Activated naive CD4-positive, alpha-beta T cell treated with Interleukin-2 at 50 U/mL for 16 hours (primary cell): ENCODE results near the gene MAD1L1.
"Not testable (repeated sequence)": the region's sequence is repeated elsewhere in the genome, so short reads cannot be mapped to it uniquely, and the experiment has no call there.

ENCODE experiments used
- DNase-seq: peaks from one replicate; pipeline ENCODE4 v3.0.0-alpha.2; 2020

The MAD1L1 gene

GRCh38 chr7:1930381-1931065, 302.2 kb downstream of the MAD1L1 start:
- DNase-seq: no peak

- DNase-seq: not testable (repeated sequence)
Measured at GRCh38 chr7:1929349-1929925, 303.3 kb downstream of the MAD1L1 start.

- no peak for DNase-seq
Measured at GRCh38 chr7:1928645-1929348, 303.9 kb downstream of the MAD1L1 start.

- DNase-seq: no peak
Measured at GRCh38 chr7:1927937-1928644, 304.7 kb downstream of the MAD1L1 start.

- no peak for DNase-seq
Measured at GRCh38 chr7:1926908-1927306, 305.8 kb downstream of the MAD1L1 start.

GRCh38 chr7:1925973-1926907, 306.5 kb downstream of the MAD1L1 start:
- no peak for DNase-seq

GRCh38 chr7:1925349-1925748, 307.4 kb downstream of the MAD1L1 start:
- DNase-seq: no peak

- no peak for DNase-seq
Measured at GRCh38 chr7:1924258-1924817, 308.4 kb downstream of the MAD1L1 start.

GRCh38 chr7:1923409-1924257, 309.1 kb downstream of the MAD1L1 start:
- DNase-seq: no peak

GRCh38 chr7:1922870-1923236, 309.9 kb downstream of the MAD1L1 start:
- no peak for DNase-seq

GRCh38 chr7:1922071-1922869, 310.5 kb downstream of the MAD1L1 start:
- peak; percentile 69 for DNase-seq

- DNase-seq: no peak
Measured at GRCh38 chr7:1920881-1921280, 311.9 kb downstream of the MAD1L1 start.

GRCh38 chr7:1920266-1920681, 312.5 kb downstream of the MAD1L1 start:
- peak; percentile 47 for DNase-seq

- no peak for DNase-seq
Measured at GRCh38 chr7:1919539-1920265, 313.0 kb downstream of the MAD1L1 start.

- no peak for DNase-seq
Measured at GRCh38 chr7:1918881-1919525, 313.7 kb downstream of the MAD1L1 start.

- DNase-seq: no peak
Measured at GRCh38 chr7:1918063-1918645, 314.6 kb downstream of the MAD1L1 start.

GRCh38 chr7:1917221-1918062, 315.3 kb downstream of the MAD1L1 start:
- DNase-seq: no peak

- no peak for DNase-seq
Measured at GRCh38 chr7:1916601-1916970, 316.2 kb downstream of the MAD1L1 start.
